ENCODE data around the gene ZFX.

Gene ZFX

GRCh38 chrX:24219320-24219719 is 69.8 kb downstream of the ZFX start:
- Histone ChIP-seq H3K36me3 (no peaks in the 10 kb centered on the region), H3K4me3 (ENCODE audit: low read depth, low read length) (no peak overlapping the region), H3K27me3 (no peaks in the 10 kb centered on the region), H3K9me3 (no peaks in the 10 kb centered on the region), H3K4me1 (no peaks in the 10 kb centered on the region)
- no peak for TF ChIP-seq CTCF (IDR thresholded peaks at IDR 0.05; ENCODE audit: low read depth, low read length)
- no peak for DNase-seq

DNA sequence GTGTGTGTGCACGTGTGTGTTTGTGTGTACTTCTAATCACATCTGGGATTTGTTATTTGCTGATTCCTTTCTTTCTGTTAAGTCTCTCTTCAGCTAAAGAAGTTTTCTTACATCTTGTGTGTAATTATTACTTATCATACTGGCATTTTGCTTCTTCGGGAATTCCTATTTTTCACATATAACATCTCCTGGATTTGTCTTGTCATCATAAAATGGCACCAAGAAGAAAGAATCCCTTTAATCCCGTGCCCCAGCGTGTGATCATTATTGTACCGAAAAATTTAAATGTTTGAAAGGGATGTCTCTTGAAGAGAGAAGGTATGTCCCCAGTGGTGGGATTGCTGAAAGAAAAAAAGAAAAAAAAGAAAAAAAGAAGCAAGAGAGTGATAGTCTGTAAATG is 72.3 kb downstream of the ZFX start:
- Histone ChIP-seq H3K27me3 (no peaks in the 10 kb centered on the region), H3K36me3 (no peaks in the 10 kb centered on the region), H3K9me3 (no peaks in the 10 kb centered on the region), H3K4me1 (no peaks in the 10 kb centered on the region), H3K4me3 (ENCODE audit: low read depth, low read length) (no peak overlapping the region)
- no peak for TF ChIP-seq CTCF (IDR thresholded peaks at IDR 0.05; ENCODE audit: low read depth, low read length)
- DNase-seq = no peak

GRCh38 chrX:24225265-24225664 is 75.7 kb downstream of the ZFX start:
- Histone ChIP-seq H3K9me3 (no peaks in the 10 kb centered on the region), H3K4me3 (ENCODE audit: low read depth, low read length) (no peak overlapping the region), H3K36me3 (no peaks in the 10 kb centered on the region), H3K4me1 (no peaks in the 10 kb centered on the region), H3K27me3 (no peaks in the 10 kb centered on the region)
- no peak for TF ChIP-seq CTCF (IDR thresholded peaks at IDR 0.05; ENCODE audit: low read depth, low read length)
- no peak for DNase-seq

DNA sequence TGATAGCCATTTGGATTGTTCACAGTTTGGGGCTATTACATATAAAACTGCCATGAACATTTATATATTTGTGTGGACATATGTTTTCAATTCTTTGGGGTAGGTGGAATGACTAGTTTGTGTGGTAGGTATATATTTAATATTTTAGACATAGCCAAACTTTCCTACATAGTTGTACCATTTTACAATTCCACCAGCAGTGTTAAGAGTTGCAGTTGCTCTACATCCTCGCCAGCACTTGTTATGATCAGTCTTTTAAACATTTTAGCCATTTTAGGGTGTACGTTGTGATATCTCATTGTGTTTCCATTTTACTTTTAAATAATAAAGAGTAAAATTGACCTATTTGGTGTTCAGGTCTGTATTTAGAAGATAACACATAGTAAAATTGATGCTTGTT is 76.6 kb downstream of the ZFX start:
- no peak overlapping the region for H3K4me3 ChIP-seq (ENCODE audit: low read depth, low read length)
- H3K9me3 ChIP-seq = no peaks in the 10 kb centered on the region
- H3K27me3 ChIP-seq = no peaks in the 10 kb centered on the region
- no peaks in the 10 kb centered on the region for H3K36me3 ChIP-seq
- no peaks in the 10 kb centered on the region for H3K4me1 ChIP-seq
- no peak for TF ChIP-seq CTCF (IDR thresholded peaks at IDR 0.05; ENCODE audit: low read depth, low read length)
- DNase-seq = no peak

- Histone ChIP-seq H3K4me3 (ENCODE audit: low read depth, low read length) (no peak overlapping the region), H3K4me1 (no peaks in the 10 kb centered on the region)
- no peak for DNase-seq
Observed at GRCh38 chrX:24228596-24228995, 79.1 kb downstream of the ZFX start.

DNA sequence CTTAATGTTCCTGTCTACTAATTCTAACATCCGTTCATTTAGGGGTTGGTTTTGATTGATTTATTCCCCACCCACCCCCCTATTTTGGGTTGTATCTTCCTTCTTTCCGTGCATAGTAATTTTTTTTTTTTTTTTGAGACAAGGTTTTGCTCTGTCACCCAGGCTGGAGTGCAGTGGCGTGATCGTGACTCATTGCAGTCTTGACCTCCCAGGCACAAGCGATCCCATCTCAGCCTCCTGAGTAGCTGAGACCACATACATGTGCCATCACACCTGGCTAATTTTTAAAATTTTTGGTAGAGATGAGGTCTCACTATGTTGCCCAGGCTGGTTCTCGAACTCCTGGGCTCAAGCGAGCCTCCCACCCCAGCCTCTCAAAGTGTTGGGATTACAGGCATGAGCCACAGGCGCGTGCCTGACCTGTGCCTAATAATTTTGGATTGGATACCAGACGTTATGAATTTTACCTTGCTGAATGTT is 79.9 kb downstream of the ZFX start:
- Histone ChIP-seq H3K36me3 (no peaks in the 10 kb centered on the region), H3K4me1 (no peaks in the 10 kb centered on the region), H3K9me3 (no peaks in the 10 kb centered on the region), H3K4me3 (ENCODE audit: low read depth, low read length) (no peak overlapping the region), H3K27me3 (no peaks in the 10 kb centered on the region)
- TF ChIP-seq CTCF (IDR thresholded peaks at IDR 0.05; ENCODE audit: low read depth, low read length) = no peak
- DNase-seq = no peak

More at GRCh38 chrX:24228596-24228995, 79.1 kb downstream of the ZFX start:
- TF ChIP-seq CTCF (IDR thresholded peaks at IDR 0.05; ENCODE audit: low read depth, low read length) = no peak
- Histone ChIP-seq H3K27me3 (no peaks in the 10 kb centered on the region), H3K36me3 (no peaks in the 10 kb centered on the region), H3K9me3 (no peaks in the 10 kb centered on the region)

All from BE2C (cell line).